Stomach (tissue), 4 donors: ENCODE data around the gene TAF4.

Experiments used
- POLR2A ChIP-seq, 4 donors: fragments of 450-650 bp; IDR thresholded peaks; one replicate each; pipeline ENCODE4 v1.6.1; 2016; ENCODE audit warnings: antibody characterized with exemption in 4 of 4, control low read depth in 2 of 4, mild to moderate bottlenecking in 1 of 4, moderate library complexity in 1 of 4
- POLR2AphosphoS5 ChIP-seq, 3 donors: sonication (generic); formaldehyde crosslinking; IDR thresholded peaks; one replicate each; pipeline ENCODE4 v1.6.1; 2016; ENCODE audit warnings: antibody characterized with exemption in 3 of 3
- TF ChIP-seq, protein P1 (sequence below), 7 experiments: fragments of 450-650 bp in 4 of 7; fragments of 200-600 bp in 3 of 7; sonication (generic) in 3 of 7; IDR thresholded peaks; one replicate each; pipeline ENCODE4 v1.5.1; 2016 to 2019; ENCODE audit warnings: antibody characterized with exemption in 7 of 7, control low read depth in 2 of 7, mild to moderate bottlenecking in 1 of 7

DNA sequence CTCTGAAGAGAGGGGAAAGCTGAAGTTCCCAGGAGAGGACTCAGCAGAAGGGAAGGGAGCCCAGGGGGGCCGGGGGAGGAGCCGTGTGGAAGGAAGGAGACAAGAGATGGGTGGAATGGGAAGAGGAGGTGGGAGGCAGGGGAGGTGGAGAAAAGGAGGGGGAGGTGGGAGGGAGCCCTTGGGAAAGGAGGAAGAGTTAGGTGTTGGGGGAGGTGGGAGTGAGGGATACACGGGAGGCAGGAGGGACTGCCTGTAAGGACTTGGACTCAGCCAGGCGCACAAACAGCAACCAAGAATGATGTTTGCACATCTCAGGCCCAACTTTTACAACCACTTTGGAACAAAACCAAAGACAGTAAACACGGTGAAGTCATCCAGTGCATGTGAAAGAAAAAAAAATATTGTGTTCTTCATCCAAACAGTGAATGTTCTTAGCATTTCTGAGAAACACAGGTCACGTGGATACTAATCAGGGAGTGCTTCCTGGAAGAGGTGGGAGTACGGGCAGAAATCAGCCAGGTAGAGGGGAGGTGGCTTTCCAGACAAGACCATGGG, 39.2 kb upstream of the TAF4 start:
- TF ChIP-seq, protein P1, sequence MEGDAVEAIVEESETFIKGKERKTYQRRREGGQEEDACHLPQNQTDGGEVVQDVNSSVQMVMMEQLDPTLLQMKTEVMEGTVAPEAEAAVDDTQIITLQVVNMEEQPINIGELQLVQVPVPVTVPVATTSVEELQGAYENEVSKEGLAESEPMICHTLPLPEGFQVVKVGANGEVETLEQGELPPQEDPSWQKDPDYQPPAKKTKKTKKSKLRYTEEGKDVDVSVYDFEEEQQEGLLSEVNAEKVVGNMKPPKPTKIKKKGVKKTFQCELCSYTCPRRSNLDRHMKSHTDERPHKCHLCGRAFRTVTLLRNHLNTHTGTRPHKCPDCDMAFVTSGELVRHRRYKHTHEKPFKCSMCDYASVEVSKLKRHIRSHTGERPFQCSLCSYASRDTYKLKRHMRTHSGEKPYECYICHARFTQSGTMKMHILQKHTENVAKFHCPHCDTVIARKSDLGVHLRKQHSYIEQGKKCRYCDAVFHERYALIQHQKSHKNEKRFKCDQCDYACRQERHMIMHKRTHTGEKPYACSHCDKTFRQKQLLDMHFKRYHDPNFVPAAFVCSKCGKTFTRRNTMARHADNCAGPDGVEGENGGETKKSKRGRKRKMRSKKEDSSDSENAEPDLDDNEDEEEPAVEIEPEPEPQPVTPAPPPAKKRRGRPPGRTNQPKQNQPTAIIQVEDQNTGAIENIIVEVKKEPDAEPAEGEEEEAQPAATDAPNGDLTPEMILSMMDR (IDR thresholded peaks at IDR 0.05): no peak
- TF ChIP-seq POLR2A (IDR thresholded peaks at IDR 0.05) (no peak), POLR2AphosphoS5 (IDR thresholded peaks at IDR 0.05) (no peak)
